Activated gamma-delta T cell treated with Interleukin-2 at 50 U/mL for 16 hours (primary cell): ENCODE results near the gene BCLAF3.

Source experiments
- DNase-seq: peaks from one replicate; pipeline ENCODE4 v3.0.0-alpha.2; 2020

BCLAF3 gene

GRCh38 chrX:19990556-19991349 lies at the start of gene BCLAF3:
Gene BCLAF3, minus strand, starts transcription at chrX:19991061. Its CDS starts 20,797 bp downstream, at chrX:19970264.
- peak; percentile 85 for DNase-seq

GRCh38 chrX:20038966-20039365 lies 48.1 kb upstream of the BCLAF3 start:
- no peak for DNase-seq

GRCh38 chrX:20037186-20037585 lies 46.3 kb upstream of the BCLAF3 start:
- DNase-seq, result no peak

GRCh38 chrX:20032201-20032600 lies 41.3 kb upstream of the BCLAF3 start:
- DNase-seq, result no peak

- no peak for DNase-seq
Measured at GRCh38 chrX:20029728-20030127, 38.9 kb upstream of the BCLAF3 start.

GRCh38 chrX:20028588-20028987 lies 37.7 kb upstream of the BCLAF3 start:
- no peak for DNase-seq

GRCh38 chrX:20026278-20026677 lies 35.4 kb upstream of the BCLAF3 start:
- no peak for DNase-seq

GRCh38 chrX:20019672-20020365 lies 29.0 kb upstream of the BCLAF3 start:
- no peak for DNase-seq

GRCh38 chrX:20016616-20016945 lies 25.7 kb upstream of the BCLAF3 start:
- DNase-seq, result no peak

GRCh38 chrX:20015945-20016615 lies 25.2 kb upstream of the BCLAF3 start:
- DNase-seq, result no peak

GRCh38 chrX:20015422-20015821 lies 24.6 kb upstream of the BCLAF3 start:
- no peak for DNase-seq

GRCh38 chrX:20011608-20012007 lies 20.7 kb upstream of the BCLAF3 start:
- no peak for DNase-seq

- no peak for DNase-seq
Measured at GRCh38 chrX:20007962-20008622, 17.2 kb upstream of the BCLAF3 start.

GRCh38 chrX:20005883-20006282 lies 15.0 kb upstream of the BCLAF3 start:
- no peak for DNase-seq

GRCh38 chrX:20001588-20001987 lies 10.7 kb upstream of the BCLAF3 start:
- no peak for DNase-seq

GRCh38 chrX:19991350-19991718 lies 473 bp upstream of the BCLAF3 start:
- DNase-seq, result no peak

- no peak for DNase-seq
Measured at GRCh38 chrX:19990151-19990555, 708 bp downstream of the BCLAF3 start.

- DNase-seq, result no peak
Measured at GRCh38 chrX:19987856-19988255, 3.0 kb downstream of the BCLAF3 start.

- DNase-seq, result no peak
Measured at GRCh38 chrX:19986531-19986930, 4.3 kb downstream of the BCLAF3 start.

- no peak for DNase-seq
Measured at GRCh38 chrX:19981947-19982346, 8.9 kb downstream of the BCLAF3 start.

- DNase-seq, result no peak
Measured at GRCh38 chrX:19975845-19976244, 15.0 kb downstream of the BCLAF3 start.

- no peak for DNase-seq
Measured at GRCh38 chrX:19972984-19973383, 17.9 kb downstream of the BCLAF3 start.

- DNase-seq, result no peak
Measured at GRCh38 chrX:19968276-19968675, 22.6 kb downstream of the BCLAF3 start.

GRCh38 chrX:19966056-19966455 lies 24.8 kb downstream of the BCLAF3 start:
- DNase-seq, result no peak
